PC-3 (cell line): ENCODE results near the gene SMIM22. TPM values are rescaled to one million over a fixed set of nuclear protein-coding genes. Genes with fewer than 3 reads are reported as not detected.

ENCODE experiments used
- ATAC-seq: fragments of 200-7000 bp; cut with Tn5 transposase; 2 replicates; pipeline ENCODE4 v1.9.1; 2020; ENCODE audit warnings: mild to moderate bottlenecking, moderate library complexity
- BruUV-seq: library from RNA; stranded (reverse); fragments of 400-500 nt; replicated peaks from 2 replicates; lab custom pipeline; 2021; lab: Mats Ljungman, UMichigan
- CTCF ChIA-PET: fragments of 300-600 bp; sonication (Branson Sonifier 250); formaldehyde crosslinking; loops from one replicate; lab custom pipeline; 2022; ENCODE audit warnings: antibody characterized with exemption; lab: Charles Lee
- POLR2A ChIA-PET: fragments of 300-600 bp; sonication (Branson Sonifier 250); formaldehyde crosslinking; loops from one replicate; lab custom pipeline; 2022; ENCODE audit warnings: antibody characterized with exemption; ENCODE audit not compliant: unreplicated experiment; lab: Charles Lee
- DNase-seq: peaks from one replicate; pipeline ENCODE4 v3.0.0-alpha.2; 2015
- H2AFZ ChIP-seq: fragments of 300-600 bp; sonication (generic); 2 replicates; pipeline ENCODE4 v1.6.0; 2016; ENCODE audit warnings: antibody characterized with exemption, low read length
- H3F3A ChIP-seq: fragments of 300-600 bp; sonication (generic); one replicate; pipeline ENCODE4 v1.6.0; 2017; ENCODE audit warnings: antibody characterized with exemption, low read length, control low read depth, mild to moderate bottlenecking; ENCODE audit not compliant: unreplicated experiment
- H3K27ac ChIP-seq: fragments of 300-600 bp; sonication (generic); 2 replicates; pipeline ENCODE4 v1.5.1; 2016; ENCODE audit warnings: mild to moderate bottlenecking, low read length
- H3K27me3 ChIP-seq: fragments of 300-600 bp; sonication (generic); 2 replicates; pipeline ENCODE4 v1.6.1; 2016; ENCODE audit warnings: low read length, mixed read lengths
- H3K36me3 ChIP-seq: fragments of 300-600 bp; sonication (generic); 2 replicates; pipeline ENCODE4 v1.6.1; 2016; ENCODE audit warnings: low read depth, mixed run types, low read length, mixed read lengths
- H3K4me1 ChIP-seq: fragments of 300-600 bp; sonication (generic); 2 replicates; pipeline ENCODE4 v1.5.1; 2016; ENCODE audit warnings: low read length; ENCODE audit not compliant: insufficient read depth
- H3K4me2 ChIP-seq: fragments of 300-600 bp; sonication (generic); 2 replicates; pipeline ENCODE4 v1.6.0; 2016; ENCODE audit warnings: low read length
- H3K4me3 ChIP-seq: fragments of 300-600 bp; sonication (generic); 2 replicates; pipeline ENCODE4 v1.5.1; 2016; ENCODE audit warnings: mild to moderate bottlenecking, low read length, mixed read lengths
- H3K79me2 ChIP-seq: fragments of 300-600 bp; sonication (generic); 2 replicates; pipeline ENCODE4 v1.6.1; 2017; ENCODE audit warnings: low read length, mixed read lengths
- H3K9ac ChIP-seq: fragments of 300-600 bp; sonication (generic); 2 replicates; pipeline ENCODE4 v1.6.0; 2016; ENCODE audit warnings: mild to moderate bottlenecking, low read length
- H3K9me2 ChIP-seq: fragments of 300-600 bp; sonication (generic); replicated peaks from 2 replicates; pipeline ENCODE4 v1.6.1; 2016; ENCODE audit warnings: mixed run types, low read length, mixed read lengths
- H3K9me3 ChIP-seq: fragments of 300-600 bp; sonication (generic); 2 replicates; pipeline ENCODE4 v1.6.1; 2016; ENCODE audit warnings: low read length, mixed read lengths
- H4K20me1 ChIP-seq: fragments of 300-600 bp; sonication (generic); 2 replicates; pipeline ENCODE4 v1.6.1; 2016; ENCODE audit warnings: low read length, mixed read lengths
- EZH2 ChIP-seq: fragments of 300-600 bp; sonication (generic); IDR thresholded peaks from one replicate; pipeline ENCODE4 v1.6.1; 2017; ENCODE audit warnings: antibody characterized with exemption, mild to moderate bottlenecking, low read length; ENCODE audit not compliant: unreplicated experiment
- EZH2phosphoT487 ChIP-seq: fragments of 300-600 bp; sonication (generic); IDR thresholded peaks from 2 replicates; pipeline ENCODE4 v1.6.1; 2018; ENCODE audit warnings: mild to moderate bottlenecking, antibody characterized with exemption, low read length, borderline replicate concordance
- intact Hi-C: fragments of 100-400 bp; cut with micrococcal nuclease; formaldehyde crosslinking; loops from 2 replicates; pipeline ENCODE4 v1.9.0; 2023
- total RNA-seq: library from RNA; depleted of rRNA; stranded (reverse); fragments of >200 nt; gene quantifications from 2 replicates; pipeline ENCODE4 v1.2.3, GENCODE V29; 2014
- TF ChIP-seq, protein P1 (sequence below): fragments of 300-600 bp; sonication (generic); conservative IDR thresholded peaks from 2 replicates; pipeline ENCODE4 v1.5.1; 2017; ENCODE audit warnings: antibody characterized with exemption, low read depth, mild to moderate bottlenecking, low read length

SMIM22 gene
- total RNA-seq, 1 experiment from 2014 or later: not detected

DNA sequence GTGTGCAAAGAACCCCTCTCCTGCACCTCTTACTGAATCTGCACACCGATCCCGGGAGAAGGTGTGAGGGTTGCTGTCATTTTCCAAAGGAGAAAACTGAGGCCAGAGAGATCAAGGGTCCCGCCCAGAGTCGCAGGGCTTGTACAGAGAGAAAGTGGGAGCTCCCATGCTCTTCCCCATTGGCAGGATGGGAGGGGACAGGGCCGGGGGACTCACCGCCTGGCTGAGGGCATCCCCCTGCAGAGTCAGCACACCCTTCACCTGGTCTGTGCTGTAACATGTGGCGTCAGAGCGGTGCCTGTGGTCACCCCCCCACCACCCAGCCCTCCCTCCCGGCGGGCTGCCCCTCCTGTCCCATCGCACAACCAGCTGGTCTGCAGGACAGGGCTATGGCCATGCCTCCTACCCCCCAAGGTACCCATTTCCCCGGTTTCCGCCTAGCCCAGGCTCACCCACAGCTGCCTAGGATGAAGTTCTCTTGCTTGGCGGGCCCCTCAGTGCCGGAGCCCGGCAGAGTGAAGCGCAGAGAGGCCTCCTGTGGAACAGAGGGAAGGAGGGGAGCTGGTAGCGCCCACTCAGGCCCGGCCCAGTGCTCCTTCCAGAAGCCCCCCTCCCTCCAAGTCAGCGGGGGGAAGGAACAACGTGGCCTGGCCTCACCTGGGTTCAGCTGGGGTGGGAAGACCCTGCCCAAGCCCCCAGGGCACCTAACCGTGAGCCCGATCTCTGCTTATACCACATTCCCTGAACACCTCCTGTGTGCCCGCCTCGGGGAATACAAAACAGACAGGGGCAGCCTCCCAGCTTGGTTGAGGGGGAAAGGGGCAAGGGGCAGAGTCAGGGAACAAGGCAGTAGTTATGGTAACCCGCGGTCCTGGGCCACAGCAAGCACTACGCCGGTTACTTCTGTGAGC lies 6.1 kb downstream of the SMIM22 start:
- intact Hi-C loops: loop anchor here (5.0 to 10.0 kb wide), 2 partner anchors 69 to 153 kb away; partner anchors contain the start of genes ANKS3, DNAAF8 and SEC14L5
- H3K4me1 ChIP-seq: peaks cover 14% of the 10 kb centered on the region
- H2AFZ ChIP-seq: peak overlapping the region; percentile 94
- H3K36me3 ChIP-seq: no peaks in the 10 kb centered on the region
- H3K27ac ChIP-seq: no peak overlapping the region
- H3K9ac ChIP-seq: peak overlapping the region; percentile 60
- no peaks in the 10 kb centered on the region for H3K9me2 ChIP-seq
- POLR2A ChIA-PET: no interaction called here
- no peaks in the 10 kb centered on the region for H3K9me3 ChIP-seq
- H3K27me3 ChIP-seq: no peaks in the 10 kb centered on the region
- H3K4me2 ChIP-seq: peak overlapping the region; percentile 97
- CTCF ChIA-PET: interaction anchor here (0.6 to 0.7 kb wide), 2 partner anchors 33 to 157 kb away, joined by 3 read pairs; partner anchors contain the start of gene SEC14L5
- no peaks in the 10 kb centered on the region for H3K79me2 ChIP-seq
- TF ChIP-seq EZH2 (no peak), EZH2phosphoT487 (no peak)
- TF ChIP-seq, protein P1, sequence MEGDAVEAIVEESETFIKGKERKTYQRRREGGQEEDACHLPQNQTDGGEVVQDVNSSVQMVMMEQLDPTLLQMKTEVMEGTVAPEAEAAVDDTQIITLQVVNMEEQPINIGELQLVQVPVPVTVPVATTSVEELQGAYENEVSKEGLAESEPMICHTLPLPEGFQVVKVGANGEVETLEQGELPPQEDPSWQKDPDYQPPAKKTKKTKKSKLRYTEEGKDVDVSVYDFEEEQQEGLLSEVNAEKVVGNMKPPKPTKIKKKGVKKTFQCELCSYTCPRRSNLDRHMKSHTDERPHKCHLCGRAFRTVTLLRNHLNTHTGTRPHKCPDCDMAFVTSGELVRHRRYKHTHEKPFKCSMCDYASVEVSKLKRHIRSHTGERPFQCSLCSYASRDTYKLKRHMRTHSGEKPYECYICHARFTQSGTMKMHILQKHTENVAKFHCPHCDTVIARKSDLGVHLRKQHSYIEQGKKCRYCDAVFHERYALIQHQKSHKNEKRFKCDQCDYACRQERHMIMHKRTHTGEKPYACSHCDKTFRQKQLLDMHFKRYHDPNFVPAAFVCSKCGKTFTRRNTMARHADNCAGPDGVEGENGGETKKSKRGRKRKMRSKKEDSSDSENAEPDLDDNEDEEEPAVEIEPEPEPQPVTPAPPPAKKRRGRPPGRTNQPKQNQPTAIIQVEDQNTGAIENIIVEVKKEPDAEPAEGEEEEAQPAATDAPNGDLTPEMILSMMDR: no peak
- no TSS peak for BruUV-seq
- DNase-seq: no peak
- H3F3A ChIP-seq: no peaks in the 10 kb centered on the region
- ATAC-seq: no peak
- H3K4me3 ChIP-seq: peak overlapping the region; percentile 84
- no peaks in the 10 kb centered on the region for H4K20me1 ChIP-seq

DNA sequence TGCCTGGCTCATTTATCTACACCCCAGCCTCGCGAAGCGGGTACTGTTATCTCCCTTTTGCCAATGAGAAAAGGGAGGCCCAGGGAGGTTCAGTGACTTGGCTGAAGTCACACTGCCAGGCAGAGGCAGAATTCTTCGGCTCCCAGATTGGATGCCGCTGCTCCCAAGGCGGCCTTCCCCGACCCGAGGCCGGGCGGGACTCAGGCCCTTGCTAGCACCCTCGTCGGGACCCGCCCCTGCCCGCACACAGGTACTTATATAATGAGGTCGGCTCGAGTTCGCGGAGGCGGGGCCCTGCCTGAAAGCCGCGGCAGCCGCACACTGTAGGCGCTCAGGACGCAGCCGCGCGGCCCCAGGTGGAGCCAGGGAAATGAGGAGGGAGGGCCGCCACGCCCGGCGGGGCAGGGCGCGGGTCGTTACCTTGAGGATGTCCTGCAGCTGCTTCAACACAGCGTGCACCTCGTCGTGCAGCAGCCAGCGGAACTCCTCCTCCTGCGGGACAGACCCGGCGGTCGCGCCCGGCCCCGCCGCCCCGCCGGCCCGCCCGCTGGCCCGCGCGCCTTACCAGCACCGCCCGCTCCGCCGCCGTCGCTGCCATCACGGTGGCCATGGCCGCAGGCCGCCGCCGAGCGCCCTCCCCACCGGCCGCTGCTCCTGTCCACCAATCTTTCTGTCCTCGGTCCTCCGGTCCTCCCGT lies 6.9 kb downstream of the SMIM22 start, which contains the start of gene ROGDI:
ROGDI (minus strand) TSS at position 672 of the 697 bp plus-strand sequence; CDS start at position 610, 62 bp downstream.
- H3K27ac ChIP-seq: no peak within 1 kb of the TSS; the same call in 1 of the 2 replicates
- CTCF ChIA-PET: interaction anchor here (0.7 kb wide), 1 partner anchor 156 kb away, joined by 3 read pairs; the partner anchor contains the start of gene SEC14L5
- H3K4me2 ChIP-seq: peak within 1 kb of the TSS; percentile 97
- H3K9me3 ChIP-seq: no peaks in the 10 kb centered on the region
- no peaks in the 10 kb centered on the region for H3F3A ChIP-seq
- intact Hi-C loops: loop anchor here (5.0 to 10.0 kb wide), 2 partner anchors 70 to 153 kb away; partner anchors contain the start of genes ANKS3, DNAAF8 and SEC14L5
- peak; percentile 80 for DNase-seq
- H2AFZ ChIP-seq: peak within 1 kb of the TSS; percentile 94
- ATAC-seq: peak; percentile 72
- peak within 1 kb of the TSS; percentile 60 for H3K9ac ChIP-seq
- BruUV-seq: no TSS peak
- no peaks in the 10 kb centered on the region for H3K9me2 ChIP-seq
- no peaks in the 10 kb centered on the region for H3K79me2 ChIP-seq
- no peak for TF ChIP-seq EZH2
- TF ChIP-seq EZH2phosphoT487: no peak
- TF ChIP-seq, protein P1: no peak
- no peaks in the 10 kb centered on the region for H3K27me3 ChIP-seq
- peak within 1 kb of the TSS; percentile 84 for H3K4me3 ChIP-seq
- POLR2A ChIA-PET: no interaction called here
- peaks cover under 1% of the 10 kb centered on the region; the same call in 1 of the 2 replicates for H3K36me3 ChIP-seq
- H3K4me1 ChIP-seq: peaks cover 14% of the 10 kb centered on the region
- no peaks in the 10 kb centered on the region for H4K20me1 ChIP-seq
